Stimulated activated CD4-positive, alpha-beta T cell treated with anti-CD3 and anti-CD28 coated beads, TNF-alpha, amount 100 ng/mL, for 1 hour (primary cell): ENCODE results near the gene STRIP1.

Source experiments
- DNase-seq, 3 donors: peaks; one replicate each; pipeline ENCODE4 v3.0.0-alpha.2; 2020; ENCODE audit warnings: low read depth in 3 of 3, low spot score in 1 of 3

Gene STRIP1

GRCh38 chr1:110089561-110090275, 55.3 kb downstream of the STRIP1 start:
- DNase-seq, result no peak

- no peak for DNase-seq
Observed at GRCh38 chr1:110091381-110091780, 57.0 kb downstream of the STRIP1 start.

GRCh38 chr1:110091791-110092190, 57.4 kb downstream of the STRIP1 start:
- DNase-seq, result no peak

GRCh38 chr1:110092991-110093390, 58.6 kb downstream of the STRIP1 start:
- no peak for DNase-seq

GRCh38 chr1:110094931-110095654, 60.7 kb downstream of the STRIP1 start:
- no peak for DNase-seq

GRCh38 chr1:110097507-110098221, 63.2 kb downstream of the STRIP1 start:
- no peak for DNase-seq

GRCh38 chr1:110098222-110099026, 64.0 kb downstream of the STRIP1 start:
- no peak for DNase-seq

GRCh38 chr1:110100335-110100734, 65.9 kb downstream of the STRIP1 start:
- no peak for DNase-seq

- no peak for DNase-seq
Observed at GRCh38 chr1:110102081-110102480, 67.7 kb downstream of the STRIP1 start.
